NAMALWA (cell line): ENCODE data around the gene C8B.

ENCODE experiments used
- DNase-seq: peaks from one replicate; pipeline ENCODE4 v3.0.0-alpha.2; 2015; ENCODE audit warnings: low spot score

The C8B gene

GRCh38 chr1:56929492-56929891, 36.3 kb downstream of the C8B start:
- no peak for DNase-seq

- DNase-seq: no peak
These were observed 37.8 kb downstream of the C8B start for GRCh38 chr1:56927986-56928385.

- DNase-seq: no peak
These were observed 38.6 kb downstream of the C8B start for GRCh38 chr1:56927171-56927570.

GRCh38 chr1:56925193-56925592, 40.6 kb downstream of the C8B start:
- DNase-seq: no peak

- no peak for DNase-seq
These were observed 41.7 kb downstream of the C8B start for GRCh38 chr1:56924116-56924515.

GRCh38 chr1:56923201-56923600, 42.6 kb downstream of the C8B start:
- no peak for DNase-seq

- DNase-seq: no peak
These were observed 43.3 kb downstream of the C8B start for GRCh38 chr1:56922507-56922906.

GRCh38 chr1:56922070-56922469, 43.7 kb downstream of the C8B start:
- peak; percentile 29 for DNase-seq

GRCh38 chr1:56921479-56921878, 44.3 kb downstream of the C8B start:
- DNase-seq: no peak

GRCh38 chr1:56920591-56921001, 45.2 kb downstream of the C8B start:
- no peak for DNase-seq

- DNase-seq: no peak
These were observed 48.5 kb downstream of the C8B start for GRCh38 chr1:56917356-56917755.

- no peak for DNase-seq
These were observed 49.2 kb downstream of the C8B start for GRCh38 chr1:56916630-56917029.

- DNase-seq: no peak
These were observed 49.9 kb downstream of the C8B start for GRCh38 chr1:56915960-56916359.

- no peak for DNase-seq
These were observed 53.5 kb downstream of the C8B start for GRCh38 chr1:56912325-56912724.

GRCh38 chr1:56911098-56911938, 54.5 kb downstream of the C8B start:
- DNase-seq: no peak

GRCh38 chr1:56910441-56910985, 55.3 kb downstream of the C8B start:
- no peak for DNase-seq

GRCh38 chr1:56908619-56909221, 57.1 kb downstream of the C8B start:
- DNase-seq: no peak

GRCh38 chr1:56905667-56906066, 60.1 kb downstream of the C8B start:
- no peak for DNase-seq

- no peak for DNase-seq
These were observed 61.0 kb downstream of the C8B start for GRCh38 chr1:56904663-56905397.

- no peak for DNase-seq
These were observed 62.0 kb downstream of the C8B start for GRCh38 chr1:56903778-56904177.

GRCh38 chr1:56901716-56902115, 64.1 kb downstream of the C8B start:
- DNase-seq: no peak

GRCh38 chr1:56898879-56899278, 66.9 kb downstream of the C8B start:
- DNase-seq: no peak

GRCh38 chr1:56898005-56898373, 67.8 kb downstream of the C8B start:
- DNase-seq: no peak
